ENCODE measurements around the gene SPRTN.

- TF ChIP-seq CTCF (IDR thresholded peaks at IDR 0.05) (no peak), POLR2A (IDR thresholded peaks at IDR 0.05; ENCODE audit: low read depth) (no peak), POLR2AphosphoS5 (IDR thresholded peaks at IDR 0.05) (no peak), EP300 (IDR thresholded peaks at IDR 0.05) (no peak)
Measured at GRCh38 chr1:231334952-231335351, 3.1 kb upstream of the SPRTN start.
